IPS-20b (cell line): Measurements from ENCODE around the gene DNAJB4.

ENCODE experiments used
- H3K27ac ChIP-seq: one replicate; pipeline ENCODE4 v1.5.1; 2013; ENCODE audit warnings: low read length
- H3K27me3 ChIP-seq: 2 replicates; pipeline ENCODE4 v1.6.1; 2013; ENCODE audit warnings: mild to moderate bottlenecking, low read length, inconsistent platforms; ENCODE audit not compliant: insufficient read depth
- H3K36me3 ChIP-seq: 2 replicates; pipeline ENCODE4 v1.6.1; 2013; ENCODE audit warnings: low read depth, mild to moderate bottlenecking, inconsistent platforms, low read length, moderate library complexity; ENCODE audit not compliant: insufficient read depth
- H3K4me1 ChIP-seq: 2 replicates; pipeline ENCODE4 v1.6.1; 2013; ENCODE audit warnings: mild to moderate bottlenecking, control low read depth, inconsistent platforms, low read length, moderate library complexity; ENCODE audit not compliant: insufficient read depth
- H3K4me3 ChIP-seq: 2 replicates; pipeline ENCODE4 v1.5.1; 2013; ENCODE audit warnings: mild to moderate bottlenecking, low read length, inconsistent platforms
- H3K9ac ChIP-seq: 2 replicates; pipeline ENCODE4 v1.6.1; 2013; ENCODE audit warnings: low read depth, mild to moderate bottlenecking, inconsistent platforms, low read length, moderate library complexity
- H3K9me3 ChIP-seq: 2 replicates; pipeline ENCODE4 v1.6.1; 2013; ENCODE audit warnings: mild to moderate bottlenecking, low read depth, low read length, inconsistent platforms; ENCODE audit not compliant: insufficient read depth

The DNAJB4 gene

GRCh38 chr1:78004719-78005447 lies at the start of gene DNAJB4:
Gene DNAJB4 (plus strand): TSS chr1:78004939. CDS start chr1:78005111, 172 bp downstream.
- Histone ChIP-seq H3K4me1 (peaks cover 18% of the 10 kb centered on the region; the same call in 1 of the 2 replicates), H3K9ac (peak within 1 kb of the TSS; percentile 90), H3K27ac (peak within 1 kb of the TSS; percentile 60), H3K27me3 (no peaks in the 10 kb centered on the region), H3K9me3 (no peaks in the 10 kb centered on the region), H3K36me3 (no peaks in the 10 kb centered on the region), H3K4me3 (peak within 1 kb of the TSS; percentile 69)

- H3K9me3 ChIP-seq, result no peaks in the 10 kb centered on the region
- H3K27me3 ChIP-seq, result no peaks in the 10 kb centered on the region
- H3K4me1 ChIP-seq, result no peaks in the 10 kb centered on the region
- no peak overlapping the region for H3K9ac ChIP-seq
- no peak overlapping the region for H3K4me3 ChIP-seq
- H3K27ac ChIP-seq, result no peak overlapping the region
- peaks cover 100% of the 10 kb centered on the region for H3K36me3 ChIP-seq
Observed at GRCh38 chr1:77955709-77956108, 49.0 kb upstream of the DNAJB4 start.

- Histone ChIP-seq H3K36me3 (peaks cover 100% of the 10 kb centered on the region), H3K9ac (no peak overlapping the region), H3K27me3 (no peaks in the 10 kb centered on the region), H3K4me3 (no peak overlapping the region), H3K4me1 (no peaks in the 10 kb centered on the region), H3K9me3 (no peaks in the 10 kb centered on the region), H3K27ac (no peak overlapping the region)
Observed at GRCh38 chr1:77956464-77956863, 48.3 kb upstream of the DNAJB4 start.

- no peaks in the 10 kb centered on the region for H3K4me1 ChIP-seq
- no peaks in the 10 kb centered on the region for H3K9me3 ChIP-seq
- H3K36me3 ChIP-seq, result peaks cover 100% of the 10 kb centered on the region
- H3K4me3 ChIP-seq, result no peak overlapping the region
- no peak overlapping the region for H3K9ac ChIP-seq
- H3K27me3 ChIP-seq, result no peaks in the 10 kb centered on the region
- H3K27ac ChIP-seq, result no peak overlapping the region
Observed at GRCh38 chr1:77958391-77958790, 46.3 kb upstream of the DNAJB4 start.

GRCh38 chr1:77958850-77959249 lies 45.9 kb upstream of the DNAJB4 start:
- no peaks in the 10 kb centered on the region for H3K9me3 ChIP-seq
- no peaks in the 10 kb centered on the region for H3K4me1 ChIP-seq
- H3K27me3 ChIP-seq, result no peaks in the 10 kb centered on the region
- no peak overlapping the region for H3K4me3 ChIP-seq
- H3K27ac ChIP-seq, result no peak overlapping the region
- H3K9ac ChIP-seq, result no peak overlapping the region
- peaks cover 100% of the 10 kb centered on the region for H3K36me3 ChIP-seq

GRCh38 chr1:77961392-77961791 lies 43.3 kb upstream of the DNAJB4 start:
- Histone ChIP-seq H3K4me1 (no peaks in the 10 kb centered on the region), H3K27ac (no peak overlapping the region), H3K9me3 (no peaks in the 10 kb centered on the region), H3K4me3 (no peak overlapping the region), H3K27me3 (no peaks in the 10 kb centered on the region), H3K9ac (no peak overlapping the region), H3K36me3 (peaks cover 100% of the 10 kb centered on the region)

GRCh38 chr1:77966291-77966690 lies 38.4 kb upstream of the DNAJB4 start:
- no peak overlapping the region for H3K27ac ChIP-seq
- H3K9me3 ChIP-seq, result no peaks in the 10 kb centered on the region
- H3K4me3 ChIP-seq, result no peak overlapping the region
- no peaks in the 10 kb centered on the region for H3K4me1 ChIP-seq
- peaks cover 100% of the 10 kb centered on the region for H3K36me3 ChIP-seq
- H3K27me3 ChIP-seq, result no peaks in the 10 kb centered on the region
- H3K9ac ChIP-seq, result no peak overlapping the region

- H3K27ac ChIP-seq, result no peak overlapping the region
- no peak overlapping the region for H3K4me3 ChIP-seq
- H3K27me3 ChIP-seq, result no peaks in the 10 kb centered on the region
- peaks cover 76% of the 10 kb centered on the region for H3K36me3 ChIP-seq
- no peaks in the 10 kb centered on the region for H3K9me3 ChIP-seq
- H3K4me1 ChIP-seq, result peaks cover 15% of the 10 kb centered on the region; the same call in 1 of the 2 replicates
- H3K9ac ChIP-seq, result no peak overlapping the region
Observed at GRCh38 chr1:77970192-77970591, 34.5 kb upstream of the DNAJB4 start.

GRCh38 chr1:77972080-77972479 lies 32.7 kb upstream of the DNAJB4 start:
- peaks cover 76% of the 10 kb centered on the region for H3K36me3 ChIP-seq

GRCh38 chr1:77975386-77975785 lies 29.4 kb upstream of the DNAJB4 start:
- no peaks in the 10 kb centered on the region for H3K9me3 ChIP-seq
- peaks cover 52% of the 10 kb centered on the region for H3K36me3 ChIP-seq
- peaks cover 22% of the 10 kb centered on the region; the same call in 1 of the 2 replicates for H3K4me1 ChIP-seq
- no peaks in the 10 kb centered on the region for H3K27me3 ChIP-seq
- H3K9ac ChIP-seq, result peak overlapping the region; percentile 98
- peak overlapping the region; percentile 95 for H3K4me3 ChIP-seq
- H3K27ac ChIP-seq, result no peak overlapping the region

More at GRCh38 chr1:77972080-77972479, 32.7 kb upstream of the DNAJB4 start:
- Histone ChIP-seq H3K9ac (no peak overlapping the region), H3K4me3 (peak overlapping the region; percentile 29; the same call in 1 of the 2 replicates), H3K27ac (no peak overlapping the region), H3K4me1 (peaks cover 22% of the 10 kb centered on the region; the same call in 1 of the 2 replicates), H3K9me3 (no peaks in the 10 kb centered on the region), H3K27me3 (no peaks in the 10 kb centered on the region)

GRCh38 chr1:77975907-77976306 lies 28.8 kb upstream of the DNAJB4 start:
- H3K9ac ChIP-seq, result peak overlapping the region; percentile 98; the same call in 1 of the 2 replicates
- peak overlapping the region; percentile 95 for H3K4me3 ChIP-seq
- H3K9me3 ChIP-seq, result no peaks in the 10 kb centered on the region
- H3K27ac ChIP-seq, result no peak overlapping the region
- H3K36me3 ChIP-seq, result peaks cover 47% of the 10 kb centered on the region
- no peaks in the 10 kb centered on the region for H3K27me3 ChIP-seq
- peaks cover 22% of the 10 kb centered on the region; the same call in 1 of the 2 replicates for H3K4me1 ChIP-seq

GRCh38 chr1:77976433-77977076 lies 28.2 kb upstream of the DNAJB4 start:
- H3K4me3 ChIP-seq, result peak overlapping the region; percentile 95
- no peaks in the 10 kb centered on the region for H3K9me3 ChIP-seq
- H3K27me3 ChIP-seq, result no peaks in the 10 kb centered on the region
- H3K4me1 ChIP-seq, result peaks cover 22% of the 10 kb centered on the region; the same call in 1 of the 2 replicates
- peak overlapping the region; percentile 98; the same call in 1 of the 2 replicates for H3K9ac ChIP-seq
- peaks cover 43% of the 10 kb centered on the region for H3K36me3 ChIP-seq
- no peak overlapping the region for H3K27ac ChIP-seq
